Endothelial cell of umbilical vein (primary cell): ENCODE data around the gene ACSL4.

ENCODE experiments used
- CTCF ChIP-seq, 2 donors: IDR thresholded peaks; 1 replicate in 1 of 2; 2 replicates in 1 of 2; pipeline ENCODE4 v1.5.1; 2011; ENCODE audit warnings: low read length in 2 of 2, mild to moderate bottlenecking in 2 of 2, moderate library complexity in 2 of 2, control low read depth in 1 of 2, inconsistent platforms in 1 of 2, low read depth in 1 of 2; ENCODE audit not compliant: insufficient read depth in 1 of 2; ENCODE audit errors: extremely low read depth in 1 of 2
- EZH2 ChIP-seq: IDR thresholded peaks from 2 replicates; pipeline ENCODE4 v1.6.1; 2012; ENCODE audit warnings: borderline replicate concordance, low read depth, mild to moderate bottlenecking, moderate library complexity, low read length, inconsistent platforms; ENCODE audit not compliant: severe bottlenecking
- POLR2A ChIP-seq: IDR thresholded peaks from 2 replicates; pipeline ENCODE4 v1.6.1; 2012; ENCODE audit warnings: low read depth, mild to moderate bottlenecking, control low read depth, low read length

GRCh38 chrX:109732017-109732801 is 848 bp downstream of the ACSL4 start:
- TF ChIP-seq CTCF (IDR thresholded peaks at IDR 0.05; ENCODE audit: extremely low read depth in 1 of 2, insufficient read depth in 1 of 2, low read depth in 1 of 2, low read length in 2 of 2) (no peak), EZH2 (no peak), POLR2A (peak; percentile 32)
